ENCODE results near the gene PPM1E. TPM values are rescaled to one million over a fixed set of nuclear protein-coding genes. Genes with fewer than 3 reads are reported as not detected.
A peak's percentile ranks its signal among the peaks of the same experiment; 100 is the strongest.

The PPM1E gene
- total RNA-seq, 1 experiment from 2014 or later: 0.09 TPM

GRCh38 chr17:58985971-58986370 lies 230.3 kb downstream of the PPM1E start:
- no peak for DNase-seq
- no peaks in the 10 kb centered on the region for H3K27me3 Mint-ChIP-seq (ENCODE audit: unreplicated experiment)
- H3K4me3 Mint-ChIP-seq (ENCODE audit: low read depth, unreplicated experiment): no peak overlapping the region
- no peaks in the 10 kb centered on the region for H3K9me3 Mint-ChIP-seq (ENCODE audit: low read depth, unreplicated experiment)
- no peaks in the 10 kb centered on the region for H3K4me1 Mint-ChIP-seq (ENCODE audit: low read depth, unreplicated experiment)
- CTCF ChIA-PET: no interaction called here
- TF ChIP-seq CTCF (IDR thresholded peaks at IDR 0.05; ENCODE audit: unreplicated experiment): no peak
- no peak overlapping the region for H3K27ac Mint-ChIP-seq (ENCODE audit: unreplicated experiment)
- BruUV-seq (replicated peaks): no TSS peak
- intact Hi-C loops (cut with micrococcal nuclease; ENCODE audit: unreplicated experiment): no loop called here
- H3K36me3 Mint-ChIP-seq (ENCODE audit: insufficient read depth, unreplicated experiment): no peaks in the 10 kb centered on the region

DNA sequence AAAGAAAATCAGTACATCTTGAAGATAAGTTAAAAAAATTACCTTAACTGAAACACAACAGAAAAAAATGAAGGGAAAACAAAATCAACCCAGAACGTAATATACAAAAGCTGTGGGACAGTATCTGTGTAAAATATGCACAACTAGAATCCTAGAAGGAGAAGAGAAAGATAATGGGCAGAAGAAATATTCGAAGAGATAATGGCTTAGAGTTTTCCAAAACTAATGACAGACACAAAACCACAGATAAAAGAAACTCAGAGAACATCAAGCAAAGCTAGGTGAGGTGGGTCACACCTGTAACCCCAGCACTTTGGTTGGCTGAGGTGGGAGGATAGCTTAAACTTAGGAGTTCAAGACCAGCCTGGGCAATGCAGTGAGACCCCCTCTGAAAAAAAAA lies 234.0 kb downstream of the PPM1E start:
- no peaks in the 10 kb centered on the region for H3K27me3 Mint-ChIP-seq (ENCODE audit: unreplicated experiment)
- no TSS peak for BruUV-seq (replicated peaks)
- no peaks in the 10 kb centered on the region for H3K9me3 Mint-ChIP-seq (ENCODE audit: low read depth, unreplicated experiment)
- peaks cover 10% of the 10 kb centered on the region for H3K4me1 Mint-ChIP-seq (ENCODE audit: low read depth, unreplicated experiment)
- no peak for TF ChIP-seq CTCF (IDR thresholded peaks at IDR 0.05; ENCODE audit: unreplicated experiment)
- H3K27ac Mint-ChIP-seq (ENCODE audit: unreplicated experiment): no peak overlapping the region
- H3K36me3 Mint-ChIP-seq (ENCODE audit: insufficient read depth, unreplicated experiment): no peaks in the 10 kb centered on the region
- intact Hi-C loops (cut with micrococcal nuclease; ENCODE audit: unreplicated experiment): no loop called here
- DNase-seq: no peak
- CTCF ChIA-PET: no interaction called here
- H3K4me3 Mint-ChIP-seq (ENCODE audit: low read depth, unreplicated experiment): no peak overlapping the region

GRCh38 chr17:58991718-58992331 lies 236.2 kb downstream of the PPM1E start:
- Mint-ChIP-seq H3K27me3 (ENCODE audit: unreplicated experiment) (no peaks in the 10 kb centered on the region), H3K4me1 (ENCODE audit: low read depth, unreplicated experiment) (peaks cover 10% of the 10 kb centered on the region), H3K27ac (ENCODE audit: unreplicated experiment) (no peak overlapping the region), H3K9me3 (ENCODE audit: low read depth, unreplicated experiment) (no peaks in the 10 kb centered on the region), H3K4me3 (ENCODE audit: low read depth, unreplicated experiment) (no peak overlapping the region), H3K36me3 (ENCODE audit: insufficient read depth, unreplicated experiment) (no peaks in the 10 kb centered on the region)
- CTCF ChIA-PET: interaction anchor here (0.5 to 1.3 kb wide), 2 partner anchors 13 to 35 kb away, joined by 3 read pairs; no protein-coding TSS in a partner anchor
- DNase-seq: peak; percentile 24
- intact Hi-C loops (cut with micrococcal nuclease; ENCODE audit: unreplicated experiment): no loop called here
- BruUV-seq (replicated peaks): no TSS peak
- TF ChIP-seq CTCF (IDR thresholded peaks at IDR 0.05; ENCODE audit: unreplicated experiment): no peak

DNA sequence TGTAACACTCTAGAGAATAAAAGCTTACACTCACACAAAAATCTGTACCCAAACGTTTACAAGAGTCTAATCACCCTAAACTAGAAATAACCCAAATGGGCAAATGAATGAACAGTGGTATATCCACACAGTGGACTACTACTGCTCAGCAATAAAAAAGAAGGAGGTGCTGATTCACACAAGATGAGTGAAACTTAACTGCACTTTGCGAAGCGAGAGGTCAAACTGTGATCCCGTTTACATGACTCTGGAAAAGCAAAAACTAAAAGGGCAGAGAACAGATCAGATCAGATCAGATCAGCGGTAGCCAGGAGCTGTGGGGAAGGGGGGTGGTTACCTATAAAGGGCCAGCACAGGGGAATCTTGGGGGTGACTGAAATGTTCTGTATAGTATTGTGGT lies 237.7 kb downstream of the PPM1E start:
- BruUV-seq (replicated peaks): no TSS peak
- Mint-ChIP-seq H3K27ac (ENCODE audit: unreplicated experiment) (no peak overlapping the region), H3K4me1 (ENCODE audit: low read depth, unreplicated experiment) (peaks cover 10% of the 10 kb centered on the region), H3K9me3 (ENCODE audit: low read depth, unreplicated experiment) (no peaks in the 10 kb centered on the region), H3K27me3 (ENCODE audit: unreplicated experiment) (no peaks in the 10 kb centered on the region), H3K36me3 (ENCODE audit: insufficient read depth, unreplicated experiment) (no peaks in the 10 kb centered on the region), H3K4me3 (ENCODE audit: low read depth, unreplicated experiment) (no peak overlapping the region)
- intact Hi-C loops (cut with micrococcal nuclease; ENCODE audit: unreplicated experiment): no loop called here
- no peak for DNase-seq
- CTCF ChIA-PET: interaction anchor here (1.2 kb wide), 1 partner anchor 32 kb away, joined by 3 read pairs; no protein-coding TSS in a partner anchor
- no peak for TF ChIP-seq CTCF (IDR thresholded peaks at IDR 0.05; ENCODE audit: unreplicated experiment)
